IMR-90 (cell line): ENCODE results near the gene ACTRT2.

Experiments
- CEBPB ChIP-seq: IDR thresholded peaks from 2 replicates; pipeline ENCODE4 v1.6.1; 2012; ENCODE audit warnings: low read depth, low read length, improper control_type of control experiment
- CTCF ChIP-seq: conservative IDR thresholded peaks from 2 replicates; pipeline ENCODE4 v1.5.1; 2012; ENCODE audit warnings: mild to moderate bottlenecking, low read depth, low read length, improper control_type of control experiment
- ELK1 ChIP-seq: fragments of 150-350 bp; IDR thresholded peaks from 2 replicates; pipeline ENCODE4 v1.6.1; 2016; ENCODE audit warnings: low read depth, mild to moderate bottlenecking, low read length, moderate library complexity, borderline replicate concordance
- MAZ ChIP-seq: IDR thresholded peaks from 2 replicates; pipeline ENCODE4 v1.6.1; 2012; ENCODE audit warnings: low read depth, mild to moderate bottlenecking, low read length, improper control_type of control experiment, moderate library complexity, borderline replicate concordance
- MXI1 ChIP-seq: IDR thresholded peaks from 2 replicates; pipeline ENCODE4 v1.6.1; 2012; ENCODE audit warnings: low read depth, mild to moderate bottlenecking, low read length, moderate library complexity, borderline replicate concordance
- NFE2L2 ChIP-seq: fragments of 150-350 bp; IDR thresholded peaks from 2 replicates; pipeline ENCODE4 v1.6.1; 2016; ENCODE audit warnings: low read depth, mild to moderate bottlenecking, low read length
- POLR2A ChIP-seq: IDR thresholded peaks from 2 replicates; pipeline ENCODE4 v1.6.1; 2012; ENCODE audit warnings: mild to moderate bottlenecking, low read depth, low read length
- RAD21 ChIP-seq: IDR thresholded peaks from 2 replicates; pipeline ENCODE4 v1.6.1; 2012; ENCODE audit warnings: low read length, improper control_type of control experiment
- RCOR1 ChIP-seq: IDR thresholded peaks from 2 replicates; pipeline ENCODE4 v1.6.1; 2012; ENCODE audit warnings: mild to moderate bottlenecking, low read length, improper control_type of control experiment; ENCODE audit not compliant: insufficient replicate concordance

DNA sequence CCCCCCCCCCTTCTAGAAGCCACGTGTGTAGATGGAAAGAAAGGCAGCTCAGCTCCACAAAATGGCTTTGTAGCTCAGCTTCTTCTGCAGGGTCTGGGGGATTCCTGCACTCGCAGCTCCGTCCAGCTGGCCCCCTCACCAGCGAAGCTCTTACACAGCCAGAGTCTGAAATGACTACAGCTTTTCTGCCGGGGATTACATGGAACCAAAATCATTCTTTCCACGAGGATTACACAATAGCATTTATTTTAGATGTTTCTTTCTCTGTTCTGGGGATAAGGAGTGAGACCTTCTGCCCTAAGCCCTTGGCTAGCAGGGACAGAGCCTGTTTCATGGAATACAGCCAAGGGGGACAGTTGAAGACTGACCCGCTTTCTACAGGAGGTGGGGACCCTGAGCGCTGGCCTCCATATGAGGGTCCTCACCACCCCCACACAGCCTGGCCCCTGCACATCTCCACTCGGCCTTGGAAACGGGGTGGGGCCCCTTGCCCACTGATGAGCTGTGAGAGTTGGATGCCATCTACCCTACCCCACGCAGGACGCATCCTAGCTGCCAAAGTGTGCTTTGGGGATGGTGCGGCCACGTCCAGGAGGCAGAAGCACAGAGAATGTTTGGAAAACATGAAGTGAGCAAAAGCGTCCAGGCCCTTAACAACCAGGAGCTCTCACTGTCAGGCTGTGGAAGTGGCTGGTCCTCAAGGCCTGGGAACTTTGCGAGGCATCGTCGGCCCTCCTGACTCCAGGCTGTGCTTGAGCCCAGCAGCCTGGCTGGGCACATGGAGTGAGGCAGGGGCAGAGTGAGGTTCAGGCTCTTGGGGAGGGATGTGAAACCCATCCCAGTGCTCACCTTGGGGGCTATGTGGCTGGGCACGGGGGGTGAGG is 14.5 kb downstream of the ACTRT2 start:
- TF ChIP-seq MAZ (no peak), POLR2A (no peak), CTCF (no peak), MXI1 (no peak), NFE2L2 (no peak), ELK1 (no peak), CEBPB (no peak), RCOR1 (no peak), RAD21 (no peak)
